Activated CD4-positive, alpha-beta T cell treated with anti-CD3 and anti-CD28 coated beads for 48 hours (primary cell): ENCODE data around the gene NUDT8.
A peak's percentile ranks its signal among the peaks of the same experiment; 100 is the strongest.
"Not testable (repeated sequence)": the region's sequence is repeated elsewhere in the genome, so short reads cannot be mapped to it uniquely, and the experiment has no call there.

Source experiments
- DNase-seq: peaks from one replicate; pipeline ENCODE4 v3.0.0-alpha.2; 2020

NUDT8 gene

DNA sequence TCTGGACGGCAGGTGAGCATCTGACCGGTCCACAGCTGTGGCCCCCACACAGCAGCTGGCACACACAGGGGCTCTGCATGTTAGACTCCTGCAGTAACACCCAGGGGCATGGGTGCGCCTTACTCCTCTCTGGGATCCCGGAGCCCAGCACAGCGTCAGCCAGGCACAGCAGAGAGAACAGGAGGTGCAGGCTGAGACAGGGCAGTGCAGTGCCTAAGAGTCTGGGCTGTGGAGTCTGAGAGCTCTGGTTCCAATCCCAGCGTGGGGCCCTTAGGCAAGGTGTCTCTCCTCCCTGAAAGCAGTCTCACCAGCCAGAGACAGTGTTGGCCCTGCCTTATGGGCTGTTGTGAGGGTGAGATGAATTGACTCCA, 2.3 kb downstream of the NUDT8 start:
- DNase-seq, result no peak

DNA sequence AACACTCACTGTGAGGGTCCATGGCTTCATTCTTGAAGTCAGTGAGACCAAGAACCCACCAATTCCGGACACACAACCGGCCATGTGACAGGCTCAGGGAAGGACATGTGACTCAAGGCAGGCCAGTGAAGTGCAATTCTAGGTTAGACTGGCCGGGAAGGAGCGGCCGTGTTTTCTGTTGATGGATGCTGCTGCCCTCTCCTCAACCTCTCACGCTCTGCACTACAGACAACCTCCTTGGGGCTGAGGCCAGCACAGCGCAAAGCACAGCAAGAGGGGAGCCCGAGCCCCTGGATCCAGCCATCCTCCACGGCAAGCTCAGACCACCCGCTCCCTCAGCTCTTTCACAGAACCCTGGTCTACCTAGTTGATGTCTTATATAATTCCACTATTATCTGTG, 2.8 kb downstream of the NUDT8 start:
- DNase-seq, result no peak

GRCh38 chr11:67626131-67626833, 3.5 kb downstream of the NUDT8 start:
- not testable (repeated sequence) for DNase-seq

DNA sequence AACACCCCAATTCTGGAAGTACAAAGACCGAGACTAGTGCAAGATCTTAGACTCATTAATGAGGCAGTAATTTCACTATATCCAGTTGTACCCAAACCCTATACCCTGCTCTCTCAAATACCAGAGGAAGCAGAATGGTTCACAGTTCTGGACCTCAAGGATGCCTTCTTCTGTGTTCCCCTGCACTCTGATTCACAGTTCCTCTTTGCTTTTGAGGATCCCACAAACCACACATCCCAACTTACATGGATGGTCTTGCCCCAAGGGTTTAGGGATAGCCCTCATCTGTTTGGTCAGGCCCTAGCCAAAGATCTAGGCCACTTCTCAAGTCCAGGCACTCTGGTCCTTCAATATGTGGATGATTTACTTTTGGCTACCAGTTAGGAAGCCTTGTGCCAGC, 5.9 kb downstream of the NUDT8 start:
- DNase-seq, result not testable (repeated sequence)

GRCh38 chr11:67622905-67623304, 6.8 kb downstream of the NUDT8 start:
- DNase-seq, result not testable (repeated sequence)

DNA sequence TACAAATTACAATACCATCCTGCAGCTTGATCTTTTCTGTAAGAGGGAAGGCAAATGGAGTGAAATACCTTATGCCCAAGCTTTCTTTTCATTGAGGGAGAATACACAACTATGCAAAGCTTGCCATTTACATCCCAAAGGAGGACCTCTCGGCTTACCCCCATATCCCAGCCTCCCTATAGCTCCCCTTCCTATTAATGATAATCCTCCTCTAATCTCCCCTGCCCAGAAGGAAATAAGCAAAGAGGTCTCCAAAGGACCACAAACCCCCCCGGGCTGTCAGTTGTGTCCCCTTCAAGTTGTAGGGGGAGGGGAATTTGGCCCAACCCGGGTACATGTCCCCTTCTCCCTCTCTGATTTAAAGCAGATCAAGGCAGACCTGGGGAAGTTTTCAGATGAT, 7.8 kb downstream of the NUDT8 start:
- DNase-seq, result not testable (repeated sequence)

DNA sequence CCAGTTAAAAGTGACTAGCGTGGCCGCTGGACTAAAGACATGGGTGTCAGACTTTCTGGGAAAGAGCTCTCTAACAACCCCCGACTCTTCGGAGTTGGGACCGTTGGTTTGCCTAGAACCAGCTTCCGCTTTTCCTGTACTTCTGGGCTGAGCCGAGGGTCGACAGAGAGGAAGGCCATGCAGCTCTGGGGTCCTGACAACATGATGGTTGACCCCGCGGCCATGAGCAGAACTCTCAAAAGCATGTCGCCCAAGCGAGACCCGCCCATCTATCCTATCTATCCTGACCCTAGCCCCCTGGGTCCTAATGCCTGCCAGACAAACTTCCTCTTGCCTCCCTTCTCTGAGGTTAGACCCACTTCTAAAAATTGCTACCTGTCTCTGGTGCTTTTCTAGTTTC, 9.1 kb downstream of the NUDT8 start:
- not testable (repeated sequence) for DNase-seq

- DNase-seq, result not testable (repeated sequence)
Measured at GRCh38 chr11:67619683-67620618, 9.8 kb downstream of the NUDT8 start.

- not testable (repeated sequence) for DNase-seq
Measured at GRCh38 chr11:67618901-67619659, 10.7 kb downstream of the NUDT8 start.

DNA sequence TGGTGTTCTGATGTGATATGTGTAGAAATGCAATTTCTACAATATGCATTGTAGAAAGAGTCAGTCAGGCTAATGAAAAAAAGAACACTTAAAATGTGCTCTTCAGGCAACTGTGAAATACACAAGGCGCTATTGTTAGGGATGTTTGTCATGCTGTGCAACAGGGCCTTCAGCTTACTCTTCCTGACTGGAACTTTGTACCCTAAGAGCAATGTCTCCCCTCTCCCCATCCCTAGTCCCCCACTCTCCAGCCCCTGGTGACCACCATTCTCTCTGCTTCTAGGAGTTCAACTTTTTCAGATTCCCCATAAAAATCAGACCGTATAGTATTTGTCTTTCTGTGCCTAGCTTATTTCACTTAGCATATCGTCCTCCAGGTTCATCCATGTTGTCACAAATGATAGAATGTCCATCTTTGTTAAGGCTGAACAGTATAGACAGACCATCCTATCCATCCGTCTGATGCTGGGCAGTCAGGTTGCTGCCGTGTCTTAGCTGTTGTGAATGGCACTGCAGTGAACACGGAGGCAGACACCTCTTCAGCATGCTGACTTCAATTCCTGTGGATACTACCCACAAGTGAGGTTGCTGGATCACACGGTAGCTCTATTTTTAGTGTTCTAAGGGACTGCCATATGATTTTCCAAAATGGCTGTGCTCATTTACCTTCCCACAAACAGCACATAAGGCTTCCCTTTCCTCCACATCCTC, 12.3 kb downstream of the NUDT8 start:
- DNase-seq, result no peak

DNA sequence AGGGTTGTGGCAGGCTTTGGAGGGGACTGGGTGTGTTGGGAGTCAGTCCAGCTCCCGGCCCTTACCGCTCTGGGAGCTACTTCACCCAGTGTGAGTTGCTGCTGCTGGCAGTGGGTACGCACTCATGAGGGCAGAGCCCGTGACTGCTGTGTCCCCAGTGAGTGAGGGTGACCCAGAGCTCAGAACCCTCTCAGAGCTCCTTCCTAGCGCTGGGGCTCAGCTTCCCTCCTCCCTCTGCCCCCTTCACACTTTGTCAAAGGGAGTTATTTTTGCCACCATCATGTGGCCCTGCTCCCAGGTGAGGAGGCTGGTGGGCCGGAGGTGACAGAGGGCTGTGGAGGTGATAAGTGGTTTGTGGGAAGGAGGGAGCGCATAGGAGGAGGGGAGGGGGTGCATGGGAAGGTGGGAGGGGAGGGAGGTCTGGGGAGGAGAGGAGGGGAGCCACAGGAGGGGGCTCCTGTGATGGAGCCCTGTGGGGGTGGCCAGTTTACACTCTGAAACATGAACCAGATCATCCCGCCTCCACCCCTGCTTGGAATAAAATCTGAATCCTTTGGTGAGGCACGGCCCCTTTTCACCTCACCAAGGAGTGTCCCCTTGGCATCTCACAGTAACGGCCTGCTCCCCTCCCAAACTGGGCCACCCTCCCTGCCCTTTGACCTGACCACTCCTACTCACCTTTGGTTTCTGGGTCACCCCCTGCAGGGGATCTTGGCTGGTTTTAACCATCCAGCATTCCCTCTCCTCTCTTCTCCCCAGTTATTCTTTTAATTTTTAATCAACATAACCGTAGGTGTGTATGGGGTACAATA, 13.1 kb downstream of the NUDT8 start:
- no peak for DNase-seq

DNA sequence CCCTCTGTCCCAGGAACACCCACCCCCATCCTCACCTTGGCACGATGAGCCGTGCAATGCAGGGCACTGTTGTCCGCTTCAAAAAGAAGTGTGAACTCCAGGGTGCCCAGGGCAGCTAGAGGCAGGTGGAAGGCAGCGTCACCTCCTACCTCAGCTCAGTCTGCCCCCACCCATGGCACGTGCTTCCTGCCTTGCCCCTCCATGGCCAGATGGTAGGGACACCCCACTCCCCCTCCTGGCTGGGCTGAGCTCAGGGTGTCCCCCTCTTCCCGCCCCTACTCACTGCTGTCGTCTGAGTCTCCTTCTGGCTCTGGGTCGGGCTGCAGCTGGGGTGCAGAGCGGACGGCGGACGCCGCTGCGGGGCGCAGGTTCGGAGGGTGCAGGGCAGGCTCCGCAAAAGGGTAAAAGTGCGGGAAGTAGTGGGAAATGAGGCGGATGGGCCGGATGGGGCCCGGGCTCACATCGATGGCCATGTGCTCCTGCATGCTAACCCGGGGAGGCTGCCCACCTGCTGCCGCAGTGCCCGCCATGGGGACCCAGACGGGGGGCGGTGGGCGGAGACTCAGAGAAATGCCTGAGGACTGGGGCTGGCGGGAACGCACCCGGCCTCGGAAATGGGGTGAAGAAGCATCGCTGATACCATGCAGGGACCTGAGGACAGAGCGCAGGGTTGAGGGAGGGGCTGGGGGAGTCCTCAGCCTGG, 13.9 kb downstream of the NUDT8 start:
- DNase-seq, result no peak

DNA sequence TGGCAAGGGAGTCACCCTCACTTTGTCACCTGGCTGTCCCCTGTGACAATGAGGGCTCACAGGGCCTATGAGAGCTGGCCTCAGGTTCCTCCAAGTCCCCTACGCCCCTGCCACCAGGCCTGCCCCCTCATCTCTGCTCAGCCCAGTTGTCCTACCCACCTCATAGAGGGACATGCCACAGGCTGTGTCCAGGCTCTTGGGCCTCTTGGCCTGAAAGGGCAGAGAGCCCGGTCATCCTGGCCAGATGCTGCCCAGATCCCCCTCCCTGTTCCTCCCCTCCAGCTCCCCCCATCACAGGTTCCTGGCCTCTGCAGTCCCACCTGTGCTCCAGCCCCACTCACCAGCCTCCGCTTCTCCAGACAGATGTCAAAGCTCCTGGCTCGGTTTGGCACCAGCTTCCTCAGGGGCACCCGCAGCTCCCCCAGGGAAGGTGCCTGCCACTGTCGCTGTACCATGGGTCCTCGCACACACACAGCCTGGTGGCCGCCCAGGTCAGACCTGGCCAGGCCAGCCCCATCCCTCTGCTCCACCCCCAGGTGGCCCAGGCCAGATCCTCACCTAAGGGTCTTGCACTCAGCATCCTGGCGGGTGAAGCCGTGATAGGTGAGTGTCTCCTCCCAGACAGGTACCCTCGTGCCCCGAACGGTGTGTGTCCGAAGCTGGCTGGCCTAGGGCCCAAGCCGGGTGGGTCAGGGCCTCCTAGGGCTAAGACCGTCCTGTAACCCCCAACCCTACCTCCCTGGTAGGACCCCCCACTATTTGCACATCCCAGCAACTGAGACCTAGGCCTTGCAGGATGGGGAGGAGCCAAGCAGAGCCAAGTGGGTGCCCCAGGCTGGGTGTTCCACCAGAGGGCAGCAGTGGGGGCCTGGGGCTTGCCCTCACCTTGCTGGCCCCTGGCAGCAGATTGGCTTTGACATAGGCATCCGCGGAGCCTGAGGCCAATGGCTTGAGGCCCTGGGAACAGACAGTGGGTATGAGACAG, 14.7 kb downstream of the NUDT8 start:
- peak; percentile 85 for DNase-seq

DNA sequence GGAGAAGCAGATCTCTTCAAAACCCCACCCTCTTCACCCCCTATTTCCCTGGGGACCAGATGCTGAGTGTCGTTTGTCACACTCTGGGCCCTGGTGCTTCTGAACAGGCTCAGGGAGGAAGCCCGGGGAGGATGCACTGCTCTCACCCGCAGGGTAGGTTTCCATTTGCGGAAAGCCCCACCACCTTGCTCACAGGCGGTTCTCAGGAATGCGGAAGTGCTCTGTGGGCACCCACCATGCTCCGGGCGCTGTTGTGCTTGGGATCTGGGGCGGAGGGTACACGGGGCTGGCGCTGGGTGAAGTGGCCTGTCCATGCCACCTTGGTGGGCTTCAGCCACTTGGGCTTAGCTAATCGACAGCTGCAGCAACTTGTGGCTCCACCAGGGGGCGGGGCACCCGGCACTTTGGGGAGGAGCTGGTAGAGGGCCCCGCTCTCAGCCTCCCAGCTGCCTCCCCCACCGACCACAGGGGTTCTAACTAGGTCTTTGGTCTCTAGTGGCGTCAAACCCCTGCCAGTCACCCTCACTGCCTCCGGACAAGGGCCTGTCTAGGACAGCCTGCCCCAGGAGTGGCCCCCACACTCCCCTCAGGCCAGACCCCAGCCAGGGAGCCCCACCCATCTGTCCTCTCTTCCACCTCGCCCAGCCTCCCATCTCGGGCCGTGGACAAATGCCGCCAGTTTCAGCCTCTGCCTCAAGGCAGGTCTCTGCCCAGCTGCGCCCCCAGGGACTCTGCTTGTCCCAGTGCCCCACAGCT, 15.6 kb downstream of the NUDT8 start:
- peak; percentile 87 for DNase-seq

DNA sequence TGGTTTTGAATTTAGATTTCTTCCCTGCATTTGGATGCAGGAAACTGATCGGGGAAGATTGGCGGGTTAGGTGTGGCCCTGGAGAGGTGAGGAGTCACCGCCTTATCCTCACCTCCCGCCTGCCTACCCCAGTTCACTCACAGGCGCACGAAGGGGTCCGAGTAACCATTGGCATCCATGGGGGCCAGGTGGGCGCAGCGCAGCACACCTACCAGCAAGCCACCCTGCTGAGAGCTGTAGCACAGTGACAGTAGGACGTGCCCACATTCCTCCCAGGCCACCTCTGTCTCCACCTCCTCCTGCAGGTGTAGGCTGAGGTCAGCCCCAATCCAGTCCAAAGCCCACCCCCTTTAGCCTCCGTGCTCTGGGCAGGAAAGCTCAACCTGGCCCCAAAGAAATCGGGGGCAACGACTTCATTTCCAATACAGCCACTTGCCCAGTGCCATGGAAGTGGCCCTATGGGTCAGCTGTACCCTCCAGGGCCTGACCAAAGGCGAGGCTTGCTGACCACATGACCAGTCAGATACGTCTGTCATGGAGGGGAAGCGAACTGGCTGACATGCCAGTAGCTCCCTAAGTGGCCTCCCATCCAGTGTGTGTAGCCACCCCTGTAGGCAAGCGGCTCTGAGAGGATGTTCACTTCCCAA, 16.3 kb downstream of the NUDT8 start:
- DNase-seq, result no peak

DNA sequence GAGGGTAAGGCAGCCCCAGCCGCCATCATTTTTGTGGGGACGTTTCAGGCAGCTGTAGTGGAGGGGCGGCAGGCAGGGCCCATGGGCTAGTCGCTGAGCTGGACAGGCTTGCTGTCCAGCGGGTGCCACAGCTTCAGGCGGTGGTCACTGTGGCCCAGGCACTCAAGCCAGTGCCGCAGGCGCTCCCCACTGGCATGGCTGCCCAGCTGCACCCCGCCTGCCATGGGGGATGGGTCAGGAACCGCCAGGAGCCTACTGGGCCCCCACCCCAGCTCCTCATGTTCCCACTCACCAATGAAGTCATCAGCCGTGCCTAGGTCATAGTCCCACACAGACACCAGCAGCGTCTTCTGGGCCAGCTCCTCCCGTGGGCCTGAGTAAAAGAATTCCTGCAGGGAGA, 17.0 kb downstream of the NUDT8 start:
- DNase-seq, result no peak

DNA sequence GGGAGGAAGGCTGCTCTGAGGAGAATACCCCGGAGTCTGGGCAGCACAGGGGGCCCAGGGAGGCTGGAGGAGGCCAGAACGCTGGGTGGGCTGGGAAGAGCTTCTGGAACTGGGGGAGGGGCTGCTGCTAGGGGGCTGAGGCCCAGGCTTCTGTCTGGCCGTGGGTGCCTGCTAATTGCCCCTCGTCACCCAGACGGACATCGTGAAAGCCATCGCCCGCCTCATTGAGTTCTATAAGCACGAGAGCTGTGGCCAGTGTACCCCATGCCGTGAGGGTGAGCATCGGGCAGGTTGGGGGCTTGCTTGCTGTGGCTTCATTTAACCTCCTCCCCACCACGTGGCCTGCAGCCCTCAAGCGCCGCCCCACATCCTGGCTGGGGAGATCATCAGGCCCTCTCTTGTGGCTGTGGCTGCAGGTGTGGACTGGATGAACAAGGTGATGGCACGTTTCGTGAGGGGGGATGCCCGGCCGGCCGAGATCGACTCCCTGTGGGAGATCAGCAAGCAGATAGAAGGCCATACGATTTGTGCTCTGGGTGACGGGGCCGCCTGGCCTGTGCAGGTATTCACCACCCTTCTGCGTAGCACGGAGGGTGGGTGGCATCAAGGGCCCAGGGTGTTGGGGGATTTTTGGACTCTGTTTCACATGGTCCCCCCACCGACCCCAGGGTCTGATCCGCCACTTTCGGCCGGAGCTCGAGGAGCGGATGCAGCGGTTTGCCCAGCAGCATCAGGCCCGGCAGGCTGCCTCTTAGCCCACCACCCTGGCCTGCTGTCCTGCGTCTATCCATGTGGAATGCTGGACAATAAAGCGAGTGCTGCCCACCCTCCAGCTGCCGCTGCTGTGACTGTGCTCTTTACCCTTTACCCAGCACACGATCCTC, 17.8 kb downstream of the NUDT8 start:
- no peak for DNase-seq

GRCh38 chr11:67611165-67611564, 18.6 kb downstream of the NUDT8 start:
- DNase-seq, result no peak
